Activated CD8-positive, alpha-beta memory T cell treated with anti-CD3 and anti-CD28 coated beads for 24 hours (primary cell): ENCODE measurements around the gene CX3CR1.
"Not testable (repeated sequence)": the region's sequence is repeated elsewhere in the genome, so short reads cannot be mapped to it uniquely, and the experiment has no call there.

Experiments
- DNase-seq: peaks from one replicate; pipeline ENCODE4 v3.0.0-alpha.2; 2020

Gene CX3CR1

DNA sequence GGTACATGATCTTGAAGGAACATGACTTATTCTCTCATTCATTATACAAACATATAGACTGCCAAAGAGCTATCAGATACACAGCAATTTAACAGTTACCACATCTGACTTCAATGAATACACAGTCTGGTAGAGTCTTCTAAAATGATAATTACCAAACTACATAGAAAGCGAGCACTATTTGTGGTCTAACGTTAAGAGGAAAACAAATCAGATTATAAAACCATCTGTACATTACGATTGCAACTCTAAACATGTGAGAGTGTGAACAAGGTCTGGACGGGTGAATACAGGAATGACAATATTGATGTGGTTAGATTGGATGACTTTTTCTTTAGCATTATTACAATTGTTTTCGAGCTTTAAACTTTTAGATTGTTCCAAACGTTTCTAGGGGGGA is 16.3 kb downstream of the CX3CR1 start:
- no peak for DNase-seq

DNA sequence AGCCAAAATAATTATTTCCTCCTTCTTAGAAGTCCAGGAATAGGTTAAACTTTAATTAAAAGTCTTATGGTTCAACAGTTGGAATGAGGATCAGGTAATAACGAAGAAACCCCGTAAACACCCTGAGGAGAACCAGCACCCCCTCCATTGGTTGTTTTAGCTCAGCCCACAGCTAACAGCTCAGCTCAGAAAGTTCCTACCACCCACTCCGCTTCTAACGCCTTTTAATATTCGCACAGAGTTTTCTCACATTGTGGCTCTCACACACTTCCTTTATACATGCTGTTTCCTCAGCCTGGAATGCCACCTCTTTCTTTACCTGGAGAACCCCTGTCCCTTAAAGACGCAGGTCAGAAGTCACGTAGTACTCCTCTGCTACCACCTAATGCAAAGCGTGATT is 17.0 kb downstream of the CX3CR1 start:
- no peak for DNase-seq

DNA sequence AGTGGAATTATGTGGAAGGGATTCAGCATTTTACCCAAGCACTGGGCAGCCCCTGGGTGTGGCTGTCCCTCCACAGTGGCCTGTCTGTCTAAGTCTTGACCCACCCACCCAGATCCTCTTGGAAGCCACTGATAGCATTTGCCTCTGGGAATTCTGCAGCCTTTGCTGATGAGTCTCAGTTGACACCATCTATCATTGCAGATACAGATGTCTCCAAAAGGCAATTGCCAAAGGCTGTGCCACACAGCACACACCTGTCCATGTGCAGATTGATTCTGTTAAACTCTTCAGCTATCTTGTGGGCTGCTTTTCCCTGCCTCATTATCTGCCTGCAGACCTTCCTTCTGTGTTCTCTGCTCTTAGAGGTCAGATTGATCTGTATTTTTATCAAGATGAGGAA is 18.1 kb downstream of the CX3CR1 start:
- DNase-seq: no peak

DNA sequence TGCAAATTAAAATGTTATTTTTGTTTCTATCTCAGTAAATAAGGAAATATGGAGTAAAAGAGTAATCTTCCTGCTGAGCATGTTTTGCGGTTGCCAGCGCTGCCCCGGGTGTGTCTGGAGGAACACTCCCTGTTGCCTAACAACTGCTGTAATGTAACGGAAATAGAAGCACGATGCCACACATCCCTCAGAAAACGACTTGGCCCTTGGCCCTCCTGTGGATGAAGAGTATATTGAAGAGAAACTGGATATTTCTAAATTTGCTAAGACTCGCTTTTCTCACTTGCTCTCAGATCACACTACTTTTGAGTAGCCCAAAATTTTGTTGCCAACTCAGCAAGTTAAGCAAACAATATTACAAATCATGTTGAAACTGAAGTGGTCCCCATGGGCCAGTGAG is 18.9 kb downstream of the CX3CR1 start:
- DNase-seq: no peak

DNA sequence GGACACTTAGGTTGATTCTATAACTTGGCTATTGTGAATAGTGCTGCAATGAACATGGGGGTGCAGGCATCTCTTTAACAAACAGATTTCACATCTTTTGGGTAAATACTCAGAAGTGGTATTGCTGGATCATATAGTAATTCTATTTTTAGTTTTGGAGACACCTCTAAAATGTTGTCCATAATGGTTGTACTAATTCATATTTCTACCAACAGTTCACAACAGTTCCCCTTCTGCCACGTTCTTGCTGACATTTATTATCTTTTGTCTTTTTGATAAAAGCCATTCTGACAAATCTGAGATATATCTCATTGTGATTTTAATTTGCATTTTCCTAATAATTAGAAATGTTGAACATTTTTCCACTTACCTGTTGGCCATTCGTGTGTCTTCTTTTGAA is 19.5 kb downstream of the CX3CR1 start:
- DNase-seq: no peak

DNA sequence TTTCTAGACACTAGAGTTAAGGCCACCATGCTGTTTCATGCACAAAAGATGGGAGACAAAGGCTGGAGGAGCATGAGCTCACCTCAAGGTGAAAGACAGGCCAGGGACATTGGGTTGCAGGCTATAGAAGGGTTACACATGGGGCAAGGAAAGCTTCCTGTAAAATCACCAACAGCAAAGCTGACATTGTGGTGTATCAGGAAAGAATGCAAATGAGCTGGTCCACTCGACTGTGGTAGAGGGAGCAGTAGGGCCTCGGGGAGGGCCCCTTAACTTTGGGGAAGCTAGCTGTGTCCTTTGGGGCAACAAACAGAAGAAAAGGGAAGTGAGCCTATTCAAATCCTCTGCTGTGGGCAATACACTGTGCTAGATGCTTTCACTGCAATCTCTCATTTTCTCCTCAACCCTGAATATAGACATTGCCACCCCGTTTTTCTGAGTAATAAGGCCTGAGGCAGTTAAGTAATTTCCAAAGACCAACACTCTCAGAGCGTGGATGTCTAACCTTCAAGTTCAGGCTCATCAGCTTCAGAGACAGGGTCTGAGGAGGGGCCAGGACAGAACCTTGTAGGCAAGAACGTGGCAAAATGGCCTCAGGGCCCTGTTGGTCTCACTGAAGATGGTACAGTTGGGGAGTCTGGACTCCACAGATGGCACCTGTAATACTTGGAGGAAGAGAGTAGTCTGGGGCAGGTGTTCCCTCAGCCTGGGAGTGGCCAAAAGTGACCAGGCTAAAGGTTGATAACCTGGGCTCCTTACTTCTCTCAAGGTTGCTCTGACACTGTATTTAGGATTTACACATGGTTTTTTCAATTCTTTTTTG is 24.1 kb downstream of the CX3CR1 start:
- DNase-seq: no peak

DNA sequence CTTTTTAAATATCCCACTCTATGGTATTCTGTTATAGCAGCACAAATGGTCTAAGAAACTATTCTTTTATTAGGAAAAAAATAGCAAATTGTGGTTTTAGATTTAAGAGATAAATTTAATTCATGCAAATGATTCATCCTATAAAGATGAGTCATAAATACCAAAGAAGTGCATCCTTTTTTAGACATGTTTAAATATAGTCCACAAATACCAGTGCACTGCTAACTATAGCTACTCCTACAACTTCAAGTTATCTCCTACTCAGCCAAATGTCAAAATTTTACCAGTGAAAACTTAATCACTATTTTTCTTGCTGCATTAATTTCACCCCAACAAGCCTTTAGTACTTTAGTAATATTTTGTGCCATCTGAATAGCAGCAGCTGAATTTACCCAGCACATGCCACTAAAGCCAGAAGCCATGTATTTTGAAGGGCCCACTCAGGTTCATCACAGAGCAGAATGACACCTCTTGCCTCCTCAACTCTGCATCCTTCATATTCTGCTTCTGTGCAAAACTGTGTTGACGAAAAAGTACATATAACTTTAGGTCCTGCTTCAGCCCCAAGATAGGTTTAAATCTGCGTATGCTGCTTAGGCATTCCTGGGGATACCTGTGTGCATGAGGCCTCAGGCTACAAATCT is 24.9 kb downstream of the CX3CR1 start:
- DNase-seq: no peak

DNA sequence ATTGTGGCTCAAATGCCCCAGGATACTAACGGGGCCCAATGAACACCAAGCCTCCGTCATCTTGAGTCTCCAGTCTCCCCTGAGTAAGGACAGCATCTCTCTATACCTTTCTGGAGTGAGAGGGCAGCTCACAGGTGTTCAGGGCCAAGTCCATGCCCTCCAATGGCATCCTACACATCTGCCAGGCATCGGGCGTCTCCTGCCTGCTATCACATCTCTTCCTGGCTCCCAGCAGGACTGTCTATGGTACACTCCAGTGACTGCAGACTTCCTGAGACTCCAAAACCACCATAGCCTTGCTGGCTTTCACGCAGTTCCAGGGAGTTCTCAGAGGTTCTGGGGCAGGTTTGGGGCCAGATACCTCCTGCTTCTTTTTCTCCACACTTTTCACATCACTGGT is 28.3 kb downstream of the CX3CR1 start:
- DNase-seq: no peak

DNA sequence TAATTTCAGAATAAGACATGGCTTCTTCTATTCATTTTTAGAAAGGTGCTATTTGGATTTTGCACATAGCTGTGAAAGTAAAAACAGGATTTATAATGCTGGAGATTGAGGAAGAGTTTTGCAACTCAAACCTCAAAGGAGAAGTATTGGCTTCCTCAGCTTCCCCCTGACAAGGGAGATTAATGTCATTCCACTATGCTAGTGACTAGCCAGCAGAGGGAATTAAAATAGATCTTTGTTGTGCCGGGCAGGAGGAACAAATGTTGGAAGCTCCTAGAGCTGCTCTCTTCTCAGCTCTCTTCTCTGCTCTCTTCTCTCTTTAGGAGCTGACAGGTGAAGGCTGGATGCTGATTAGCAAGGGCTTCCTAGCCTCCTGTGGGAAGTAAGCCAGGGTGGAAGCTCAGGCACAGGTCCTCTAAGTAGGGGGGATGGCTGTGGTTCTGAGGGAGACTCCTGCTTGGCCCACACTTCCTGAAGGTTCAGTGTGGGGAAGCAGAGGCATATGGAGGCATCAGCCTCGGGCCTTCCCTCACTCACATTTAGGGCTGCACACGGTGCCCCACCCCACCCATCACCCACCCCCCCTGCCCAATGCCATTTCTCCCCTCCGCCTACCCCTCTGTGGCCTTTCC is 29.6 kb downstream of the CX3CR1 start:
- DNase-seq: no peak

DNA sequence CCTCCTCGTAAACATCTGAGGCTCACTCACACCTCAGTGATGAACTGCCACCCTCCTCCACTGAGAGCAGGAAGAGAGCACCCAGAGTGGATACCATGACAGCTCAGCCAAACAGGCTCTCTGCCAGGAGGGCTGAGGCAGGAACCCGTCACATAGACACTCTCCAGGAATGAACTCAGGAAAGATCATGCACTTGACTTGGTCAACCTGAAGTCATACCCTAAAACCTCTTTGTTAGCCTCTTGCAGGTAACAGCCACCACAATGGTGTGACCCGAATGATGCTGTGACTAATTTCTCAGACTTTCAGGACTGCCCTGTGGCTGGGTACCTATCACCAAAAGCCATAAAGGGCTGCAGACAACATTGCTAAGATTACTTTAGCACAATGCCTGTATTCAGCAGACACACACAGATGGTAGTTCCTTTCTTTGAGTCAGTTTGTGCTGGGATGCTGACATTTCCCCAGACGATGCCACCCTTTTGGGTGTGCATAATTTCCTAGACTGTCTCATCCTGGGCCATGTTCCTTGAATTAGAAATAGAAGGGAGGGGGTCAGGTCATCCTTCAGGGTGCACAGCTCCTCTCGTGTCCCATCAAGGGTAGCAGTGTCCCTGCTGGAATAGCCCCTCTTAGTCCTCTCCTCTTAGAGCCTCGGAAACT is 30.3 kb downstream of the CX3CR1 start:
- DNase-seq: no peak

DNA sequence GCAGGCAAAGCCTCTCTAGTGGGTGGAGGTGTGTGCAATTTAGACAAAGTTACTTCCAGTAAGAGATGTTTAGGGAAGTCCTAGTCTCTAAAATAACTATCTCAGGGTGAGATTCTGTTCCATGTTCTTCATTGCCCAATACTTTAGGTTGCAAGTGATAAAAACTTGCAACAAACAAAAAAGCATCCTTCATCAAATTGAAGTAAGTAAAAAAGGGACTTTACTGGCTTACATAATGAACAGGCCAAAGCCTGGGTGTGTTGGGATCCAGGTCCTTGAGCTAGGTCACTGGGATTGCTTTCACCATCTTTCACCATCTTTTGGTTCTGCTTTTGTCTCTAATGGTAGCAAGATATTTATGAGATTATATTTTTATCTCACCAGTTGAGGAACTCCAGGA is 38.3 kb downstream of the CX3CR1 start:
- DNase-seq: no peak

DNA sequence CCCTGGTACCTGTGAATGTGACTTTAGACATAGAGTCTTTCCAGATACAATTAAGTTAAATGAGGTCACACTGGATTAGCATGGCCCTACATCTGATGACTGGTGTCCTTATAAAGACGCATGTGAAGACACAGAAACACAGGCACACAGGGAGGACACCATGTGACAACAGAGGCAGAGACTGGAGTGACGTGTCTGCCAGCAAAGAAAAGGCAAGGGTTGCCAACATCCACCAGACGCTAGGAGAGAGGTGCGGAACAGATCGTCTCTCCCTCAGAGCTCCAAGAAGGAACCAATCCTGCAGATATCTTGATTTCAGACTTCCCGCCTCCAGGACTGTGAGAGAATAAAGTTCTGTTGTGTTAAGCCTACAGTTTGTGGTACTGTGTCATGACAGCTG is 42.8 kb downstream of the CX3CR1 start:
- DNase-seq: no peak

DNA sequence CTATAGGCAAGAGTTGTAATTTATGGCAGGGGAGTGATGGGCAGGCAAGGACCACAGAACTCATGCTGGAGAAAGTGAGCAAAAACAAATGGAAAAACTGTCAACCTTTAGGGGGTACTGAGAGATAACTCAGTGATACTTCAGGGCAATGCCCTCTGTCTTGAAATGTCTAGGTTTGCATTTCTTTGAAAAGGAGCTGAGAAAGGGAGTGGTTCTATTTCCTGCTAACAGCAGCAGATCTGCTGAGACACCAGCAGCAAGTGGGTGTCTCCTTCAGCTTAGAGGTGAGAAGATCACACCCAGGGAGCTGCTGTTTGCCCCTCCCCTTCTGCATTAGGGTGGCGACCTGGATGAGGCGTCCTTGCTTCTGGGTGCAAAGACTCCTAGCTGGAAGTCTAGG is 45.2 kb downstream of the CX3CR1 start:
- DNase-seq: no peak

DNA sequence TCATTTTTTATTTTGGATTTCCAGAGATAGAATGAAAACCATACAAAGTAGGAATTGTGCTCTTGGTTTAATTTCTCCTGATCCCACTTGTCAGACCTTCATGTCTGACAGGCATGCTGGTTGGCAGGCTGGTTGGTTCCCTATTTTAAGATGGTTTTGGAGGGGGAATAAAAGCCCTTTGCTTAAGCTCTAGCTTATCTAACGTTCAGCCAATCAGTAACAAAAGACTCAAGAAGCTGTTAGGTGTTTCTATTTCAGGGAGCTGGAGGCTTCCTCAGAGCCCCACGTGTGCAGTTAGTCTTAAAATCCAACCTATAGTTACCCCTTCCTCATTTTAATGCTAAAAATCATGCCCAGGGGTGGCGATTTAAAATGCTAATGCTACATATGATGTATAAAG is 47.0 kb downstream of the CX3CR1 start:
- DNase-seq: no peak

DNA sequence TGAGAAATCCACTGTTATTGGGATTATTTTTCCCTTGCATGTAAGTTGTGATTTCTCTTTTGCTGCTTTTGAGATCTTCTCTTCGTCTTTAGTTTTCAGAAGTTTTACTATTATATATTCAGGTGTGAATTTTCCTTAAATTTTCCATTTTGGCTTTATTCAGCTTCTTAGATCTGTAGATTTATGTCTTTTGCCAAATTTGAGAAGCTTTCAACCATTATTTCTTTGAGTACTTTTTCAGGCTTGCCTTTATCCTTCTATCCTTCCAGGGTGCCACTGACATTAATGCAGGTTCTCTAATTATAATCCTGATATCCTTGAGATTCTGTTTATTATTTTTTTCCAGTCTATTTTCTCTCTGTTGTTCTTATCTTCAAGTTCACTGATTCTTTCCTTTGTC is 49.4 kb downstream of the CX3CR1 start:
- DNase-seq: no peak

DNA sequence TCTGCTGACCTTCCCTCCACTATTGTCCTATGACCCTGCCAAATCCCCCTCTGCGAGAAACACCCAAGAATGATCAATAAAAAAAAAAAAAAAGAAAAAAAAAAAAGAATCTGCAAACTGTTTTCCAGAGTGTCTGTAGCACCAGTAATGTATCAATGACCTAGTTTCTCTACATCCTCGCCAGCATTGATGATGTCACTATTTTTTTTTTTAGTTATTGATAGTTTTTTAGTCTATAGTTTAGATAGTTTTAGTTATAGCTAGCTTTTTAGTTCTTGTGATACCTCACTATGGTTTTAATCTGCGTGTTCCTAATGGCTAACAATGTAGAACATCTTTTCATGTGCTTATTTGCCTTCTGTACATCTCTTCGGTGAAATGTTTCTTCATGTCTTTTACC is 51.3 kb downstream of the CX3CR1 start:
- no peak for DNase-seq

DNA sequence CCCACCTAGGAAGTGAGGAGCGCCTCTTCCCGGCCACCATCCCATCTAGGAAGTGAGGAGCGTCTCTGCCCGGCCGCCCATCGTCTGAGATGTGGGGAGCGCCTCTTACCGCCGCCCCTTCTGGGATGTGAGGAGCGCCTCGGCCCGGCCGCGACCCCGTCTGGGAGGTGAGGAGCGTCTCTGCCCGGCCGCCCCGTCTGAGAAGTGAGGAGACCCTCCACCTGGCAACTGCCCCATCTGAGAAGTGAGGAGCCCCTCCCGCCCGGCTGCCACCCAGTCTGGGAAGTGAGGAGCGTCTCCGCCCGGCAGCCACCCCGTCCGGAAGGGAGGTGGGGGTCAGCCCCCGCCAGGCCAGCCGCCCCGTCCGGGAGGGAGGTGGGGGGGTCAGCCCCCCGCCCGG is 52.2 kb downstream of the CX3CR1 start:
- not testable (repeated sequence) for DNase-seq

DNA sequence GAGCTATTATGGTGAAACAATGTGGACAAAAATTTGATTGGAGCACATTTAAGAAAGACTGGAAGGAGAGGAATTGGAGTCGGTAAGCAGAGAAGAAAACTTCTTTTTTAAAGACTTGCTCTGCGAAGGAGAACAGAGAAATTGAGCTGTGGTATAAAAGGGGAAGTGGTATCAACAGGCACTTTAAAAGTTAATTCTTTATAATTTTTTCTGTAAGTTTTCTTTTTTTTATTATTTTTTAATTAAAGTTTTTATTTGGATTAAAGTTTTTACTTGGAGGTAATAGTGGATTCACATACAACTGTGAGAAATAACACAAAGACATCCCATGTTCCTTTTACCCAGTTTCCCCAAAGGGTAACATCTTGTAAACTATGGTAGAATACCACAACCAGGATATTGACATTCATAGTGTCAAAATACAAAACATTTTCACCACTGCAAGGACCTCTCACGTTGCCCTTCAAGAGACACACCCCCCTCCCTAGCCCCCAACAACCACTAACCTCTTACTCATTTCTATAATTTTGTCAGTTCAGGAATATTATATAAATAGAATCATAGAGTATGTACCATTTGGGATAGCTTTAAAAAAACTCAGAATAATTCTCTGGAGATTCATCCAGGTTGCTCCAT is 53.6 kb downstream of the CX3CR1 start:
- no peak for DNase-seq

DNA sequence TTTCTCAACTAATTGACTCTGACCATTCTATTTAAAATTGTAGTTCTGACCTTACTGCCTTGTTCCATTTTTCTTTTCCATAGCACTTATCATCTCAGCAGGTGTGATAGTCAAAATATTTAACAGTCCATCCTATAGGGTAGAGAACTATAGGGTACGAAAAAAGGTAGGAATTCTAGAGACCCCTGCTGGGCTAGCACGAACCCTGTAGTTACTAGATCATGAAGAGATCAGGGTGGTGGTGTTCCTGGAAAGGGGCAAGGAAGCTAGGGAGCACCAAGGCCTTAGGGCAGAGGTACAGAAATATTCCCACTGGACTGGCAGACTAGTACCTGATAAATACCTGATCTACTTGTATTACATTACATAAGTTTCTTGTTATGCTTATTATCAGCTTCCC is 55.5 kb downstream of the CX3CR1 start:
- DNase-seq: no peak

DNA sequence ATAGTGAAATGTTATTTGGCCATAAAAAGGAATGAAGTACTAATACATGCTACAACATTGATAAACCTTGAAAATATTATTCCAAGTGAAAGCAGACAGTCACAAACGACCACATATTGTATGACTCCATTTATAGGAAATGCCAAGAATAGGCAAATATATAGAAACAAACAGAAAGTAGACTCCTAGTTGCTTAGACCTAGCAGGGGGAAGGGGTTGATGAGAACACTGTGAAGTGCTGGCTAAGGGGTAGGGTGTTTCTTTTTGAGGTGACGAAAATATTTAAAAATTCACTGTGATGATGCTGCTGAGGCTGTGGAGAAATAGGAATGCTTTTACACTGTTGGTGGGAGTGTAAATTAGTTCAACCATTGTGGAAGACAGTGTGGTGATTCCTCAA is 56.9 kb downstream of the CX3CR1 start:
- DNase-seq: no peak

DNA sequence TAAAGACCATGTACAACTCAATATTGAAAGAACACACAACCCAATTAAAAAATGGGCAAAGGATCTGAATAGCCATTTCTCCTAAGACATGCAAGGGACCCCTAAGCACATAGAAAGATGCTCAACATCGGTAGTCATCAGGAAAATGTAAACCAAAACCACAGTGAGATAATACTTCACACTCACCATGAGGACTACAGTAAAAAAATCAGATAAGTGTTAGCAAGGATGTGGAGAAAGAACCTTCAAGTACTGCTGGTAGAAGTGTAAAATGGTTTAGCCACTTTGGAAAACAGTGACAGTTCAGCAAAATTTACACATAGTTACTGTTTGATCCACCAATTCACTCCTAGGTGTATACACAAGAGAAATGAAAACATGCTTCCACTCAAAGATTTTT is 57.4 kb downstream of the CX3CR1 start:
- no peak for DNase-seq

DNA sequence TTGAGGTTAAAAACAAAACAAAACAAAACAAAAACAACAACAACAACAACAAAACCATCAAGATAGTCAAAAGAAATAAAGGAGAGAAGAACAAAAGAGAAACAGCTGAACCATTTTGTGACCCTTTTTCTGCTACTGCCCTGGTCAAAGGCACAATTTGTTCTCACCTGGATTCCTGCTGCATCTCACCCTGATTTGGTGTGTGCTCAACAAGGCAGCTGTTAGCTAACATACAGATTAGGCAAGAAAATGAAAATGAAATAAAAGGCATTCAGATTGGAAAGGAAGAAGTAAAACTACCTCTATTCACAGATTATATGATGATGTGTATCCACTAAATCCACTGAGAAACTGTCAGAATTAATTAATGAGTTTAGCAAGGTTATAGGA is 58.7 kb downstream of the CX3CR1 start:
- no peak for DNase-seq

DNA sequence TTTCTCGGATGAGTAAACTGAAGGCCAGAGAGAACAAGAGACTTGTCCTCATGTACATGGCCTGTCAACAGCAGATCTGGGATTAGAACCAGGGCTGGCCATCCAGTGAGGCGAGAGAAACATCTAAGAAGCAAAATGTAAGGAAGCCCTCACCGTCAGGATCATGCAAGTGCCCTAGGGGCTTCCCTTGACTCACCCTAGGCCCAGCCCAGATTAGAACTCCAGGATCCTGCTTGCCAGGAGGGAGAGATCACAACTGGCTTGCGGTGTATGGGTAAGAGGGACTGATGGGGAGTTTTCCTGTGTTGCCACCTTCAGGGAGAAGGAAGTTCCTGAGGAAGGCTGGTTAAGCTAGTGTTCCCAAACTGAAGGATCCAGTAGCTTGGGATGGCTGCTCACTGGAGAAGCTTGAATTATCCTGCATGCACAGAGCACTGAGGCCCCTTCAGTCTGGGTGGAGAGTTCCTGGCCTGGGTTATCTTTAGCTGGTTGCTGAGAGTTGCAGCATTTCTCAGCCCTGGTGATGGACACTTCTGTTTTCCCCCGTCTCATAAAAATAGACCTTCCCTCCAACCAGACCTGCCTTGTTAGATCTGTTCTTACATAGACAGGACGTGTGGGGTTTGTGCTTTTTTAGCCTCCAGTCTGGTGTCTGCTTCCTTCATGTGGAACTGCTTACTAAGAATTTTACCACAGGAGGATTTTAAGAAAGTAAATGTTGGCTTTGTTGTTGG is 59.3 kb downstream of the CX3CR1 start:
- DNase-seq: no peak
